GM12878 (cell line): ENCODE results near the gene PDE7B.

ENCODE experiments used
- ASH2L ChIP-seq: fragments of 300-600, 200-600 bp; sonication (generic); IDR thresholded peaks from 2 replicates; pipeline ENCODE4 v1.6.1; 2017; ENCODE audit warnings: low read depth, mild to moderate bottlenecking, borderline replicate concordance
- CHD4 ChIP-seq: fragments of 200-600 bp; sonication (generic); IDR thresholded peaks from 2 replicates; pipeline ENCODE4 v1.6.1; 2016; ENCODE audit warnings: mild to moderate bottlenecking
- CTCF ChIP-seq, 3 experiments: IDR thresholded peaks in 2 of 3; conservative IDR thresholded peaks in 1 of 3; 2 replicates each; pipeline ENCODE4 v1.5.1; 2011; ENCODE audit warnings: low read depth in 3 of 3, low read length in 3 of 3, mild to moderate bottlenecking in 3 of 3, control low read depth in 2 of 3, moderate library complexity in 2 of 3, inconsistent platforms in 1 of 3, mixed read lengths in 1 of 3; ENCODE audit not compliant: control insufficient read depth in 2 of 3, insufficient read depth in 1 of 3; ENCODE audit errors: extremely low read depth in 1 of 3
- EP300 ChIP-seq, 2 experiments: fragments of 150-350 bp in 1 of 2; IDR thresholded peaks; 2 replicates each; pipeline ENCODE4 v1.6.1; 2011 to 2012; ENCODE audit warnings: low read depth in 2 of 2, low read length in 2 of 2, borderline replicate concordance in 1 of 2, improper control_type of control experiment in 1 of 2, inconsistent platforms in 1 of 2; ENCODE audit not compliant: control insufficient read depth in 1 of 2
- HDAC6 ChIP-seq: fragments of 200-600 bp; sonication (generic); IDR thresholded peaks from one replicate; pipeline ENCODE4 v1.8.0; 2017; ENCODE audit warnings: antibody characterized with exemption; ENCODE audit not compliant: unreplicated experiment
- HSF1 ChIP-seq: fragments of 150-350 bp; IDR thresholded peaks from 2 replicates; pipeline ENCODE4 v1.6.1; 2014; ENCODE audit warnings: mild to moderate bottlenecking, low read depth, low read length
- IKZF2 ChIP-seq, 2 experiments: fragments of 450-650 bp; IDR thresholded peaks; 2 replicates each; pipeline ENCODE4 v1.6.1; 2017; ENCODE audit warnings: mild to moderate bottlenecking in 2 of 2, moderate library complexity in 2 of 2
- NFIC ChIP-seq: IDR thresholded peaks from 2 replicates; pipeline ENCODE4 v1.6.1; 2012; ENCODE audit warnings: low read depth, mild to moderate bottlenecking, inconsistent platforms, low read length, moderate library complexity
- POU2F2 ChIP-seq: IDR thresholded peaks from 3 replicates; pipeline ENCODE4 v1.6.1; 2011; ENCODE audit warnings: low read depth, mild to moderate bottlenecking, low read length, borderline replicate concordance
- SUPT20H ChIP-seq: IDR thresholded peaks from 2 replicates; pipeline ENCODE4 v1.6.1; 2011; ENCODE audit warnings: low read depth, mild to moderate bottlenecking, low read length, moderate library complexity, borderline replicate concordance; ENCODE audit not compliant: control insufficient read depth
- ZZZ3 ChIP-seq: IDR thresholded peaks from 2 replicates; pipeline ENCODE4 v1.6.1; 2011; ENCODE audit warnings: low read depth; ENCODE audit not compliant: control insufficient read depth, insufficient read length

GRCh38 chr6:136024711-136025110 lies 173.2 kb downstream of the PDE7B start:
- TF ChIP-seq IKZF2 (IDR thresholded peaks at IDR 0.05) (no peak), NFIC (no peak), HDAC6 (no peak), CHD4 (no peak), ASH2L (no peak), CTCF (IDR thresholded peaks at IDR 0.05 in 2 of 3, conservative IDR thresholded peaks at IDR 0.05 in 1 of 3; ENCODE audit: control insufficient read depth in 2 of 3, extremely low read depth in 1 of 3, insufficient read depth in 1 of 3, low read depth in 3 of 3, low read length in 3 of 3) (no peak), EP300 (IDR thresholded peaks at IDR 0.05; ENCODE audit: borderline replicate concordance in 1 of 2, control insufficient read depth in 1 of 2, low read depth in 2 of 2, low read length in 2 of 2) (no peak), ZZZ3 (no peak), HSF1 (no peak), SUPT20H (no peak), POU2F2 (no peak)
